ENCODE measurements around the gene WRAP73. TPM values are rescaled to one million over a fixed set of nuclear protein-coding genes. Genes with fewer than 3 reads are reported as not detected.

WRAP73 gene
- total RNA-seq, 2 donors from 2014 or later = 20.1 to 23.6 TPM

- DNase-seq (peak in 1 of 2 donors; percentile 10), ATAC-seq (no peak)
- intact Hi-C loops (cut with DNase I, micrococcal nuclease) = no loop called here
Observed at GRCh38 chr1:3653286-3653618, 3.3 kb upstream of the WRAP73 start.

- no peak for ATAC-seq
- peak in 1 of 2 donors; percentile 20 for DNase-seq
- intact Hi-C loops (cut with DNase I, micrococcal nuclease) = no loop called here
Observed at GRCh38 chr1:3652548-3653285, 2.8 kb upstream of the WRAP73 start.

- DNase-seq (peak in 1 of 2 donors; percentile 20), ATAC-seq (no peak)
- intact Hi-C loops (cut with DNase I, micrococcal nuclease) = no loop called here
Observed at GRCh38 chr1:3651930-3652547, 2.1 kb upstream of the WRAP73 start, which contains the start of gene TP73. TSS of gene TP73 (plus strand) at chr1:3652516. CDS start at chr1:3682366, 29,850 bp downstream.

- no peak for ATAC-seq
- peak in 1 of 2 donors; percentile 23 for DNase-seq
- intact Hi-C loops (cut with DNase I, micrococcal nuclease) = no loop called here
Observed at GRCh38 chr1:3651026-3651929, 1.4 kb upstream of the WRAP73 start.

- ATAC-seq (no peak), DNase-seq (peak in 1 of 2 donors; percentile 23)
- intact Hi-C loops (cut with DNase I, micrococcal nuclease) = no loop called here
Observed at GRCh38 chr1:3650248-3651025, 534 bp upstream of the WRAP73 start.

GRCh38 chr1:3646596-3646995 lies 3.3 kb downstream of the WRAP73 start:
- intact Hi-C loops (cut with DNase I, micrococcal nuclease) = no loop called here
- no peak for ATAC-seq
- DNase-seq = peak in 1 of 2 donors; percentile 10

GRCh38 chr1:3645666-3646355 lies 4.1 kb downstream of the WRAP73 start:
- intact Hi-C loops (cut with DNase I, micrococcal nuclease) = no loop called here
- DNase-seq (peak in 1 of 2 donors; percentile 8), ATAC-seq (no peak)

- intact Hi-C loops (cut with DNase I, micrococcal nuclease) = no loop called here
- DNase-seq (peak in 1 of 2 donors; percentile 9), ATAC-seq (no peak)
Observed at GRCh38 chr1:3645247-3645646, 4.7 kb downstream of the WRAP73 start.

GRCh38 chr1:3644273-3644672 lies 5.6 kb downstream of the WRAP73 start:
- intact Hi-C loops (cut with DNase I, micrococcal nuclease) = no loop called here
- no peak for DNase-seq
- ATAC-seq = no peak

GRCh38 chr1:3642919-3643675 lies 6.8 kb downstream of the WRAP73 start:
- peak in 1 of 2 donors; percentile 10 for DNase-seq

GRCh38 chr1:3641816-3642215 lies 8.1 kb downstream of the WRAP73 start:
- ATAC-seq (no peak), DNase-seq (no peak)
- intact Hi-C loops (cut with DNase I, micrococcal nuclease) = no loop called here

More at GRCh38 chr1:3642919-3643675, 6.8 kb downstream of the WRAP73 start:
- intact Hi-C loops (cut with DNase I, micrococcal nuclease) = no loop called here
- ATAC-seq = no peak

- ATAC-seq (no peak), DNase-seq (peak in 1 of 2 donors; percentile 11)
- intact Hi-C loops (cut with DNase I, micrococcal nuclease) = no loop called here
Observed at GRCh38 chr1:3641046-3641760, 8.7 kb downstream of the WRAP73 start.

GRCh38 chr1:3640121-3640837 lies 9.6 kb downstream of the WRAP73 start:
- DNase-seq = peak in 1 of 2 donors; percentile 18
- intact Hi-C loops (cut with DNase I, micrococcal nuclease) = no loop called here
- ATAC-seq = no peak

- intact Hi-C loops (cut with DNase I, micrococcal nuclease) = no loop called here
- DNase-seq = peak in 1 of 2 donors; percentile 14
- ATAC-seq = no peak
Observed at GRCh38 chr1:3639397-3639911, 10.4 kb downstream of the WRAP73 start.

- DNase-seq (no peak), ATAC-seq (no peak)
- intact Hi-C loops (cut with DNase I, micrococcal nuclease) = no loop called here
Observed at GRCh38 chr1:3638676-3639075, 11.2 kb downstream of the WRAP73 start.

- intact Hi-C loops (cut with DNase I, micrococcal nuclease) = no loop called here
- ATAC-seq = no peak
- peak in 1 of 2 donors; percentile 8 for DNase-seq
Observed at GRCh38 chr1:3638027-3638426, 11.9 kb downstream of the WRAP73 start.

All from left colon (tissue), 2 donors.